B cell (primary cell): Measurements from ENCODE around the gene ARFIP2.

Source experiments
- EZH2 ChIP-seq: IDR thresholded peaks from 2 replicates; pipeline ENCODE4 v1.6.1; 2012; ENCODE audit warnings: borderline replicate concordance, low read depth, mild to moderate bottlenecking, moderate library complexity, low read length; ENCODE audit not compliant: insufficient read depth, poor library complexity, severe bottlenecking
- TF ChIP-seq, protein P1 (sequence below): fragments of 200-600 bp; IDR thresholded peaks from one replicate; pipeline ENCODE4 v1.8.0; 2022; ENCODE audit warnings: antibody characterized with exemption, mild to moderate bottlenecking

DNA sequence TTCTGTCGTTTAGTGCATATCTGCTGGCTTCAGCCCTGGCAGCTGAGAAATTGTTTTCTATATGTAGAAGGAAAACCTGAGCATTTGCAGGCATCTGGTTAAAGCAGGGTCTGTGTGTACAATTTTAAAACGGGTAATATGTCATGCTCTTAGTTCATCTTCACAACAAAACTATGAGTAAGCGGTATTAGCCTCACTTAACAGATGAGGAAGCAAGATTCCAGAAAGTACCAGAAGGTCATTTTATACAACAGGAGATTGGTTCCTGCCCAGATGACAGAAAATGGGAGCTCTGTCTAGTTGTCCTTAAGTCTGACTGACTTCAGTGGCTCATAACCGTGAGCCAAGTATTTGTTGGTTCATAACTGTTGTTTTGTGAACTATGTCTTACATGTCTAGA, 1.3 kb upstream of the ARFIP2 start:
- no peak for TF ChIP-seq EZH2
- TF ChIP-seq, protein P1, sequence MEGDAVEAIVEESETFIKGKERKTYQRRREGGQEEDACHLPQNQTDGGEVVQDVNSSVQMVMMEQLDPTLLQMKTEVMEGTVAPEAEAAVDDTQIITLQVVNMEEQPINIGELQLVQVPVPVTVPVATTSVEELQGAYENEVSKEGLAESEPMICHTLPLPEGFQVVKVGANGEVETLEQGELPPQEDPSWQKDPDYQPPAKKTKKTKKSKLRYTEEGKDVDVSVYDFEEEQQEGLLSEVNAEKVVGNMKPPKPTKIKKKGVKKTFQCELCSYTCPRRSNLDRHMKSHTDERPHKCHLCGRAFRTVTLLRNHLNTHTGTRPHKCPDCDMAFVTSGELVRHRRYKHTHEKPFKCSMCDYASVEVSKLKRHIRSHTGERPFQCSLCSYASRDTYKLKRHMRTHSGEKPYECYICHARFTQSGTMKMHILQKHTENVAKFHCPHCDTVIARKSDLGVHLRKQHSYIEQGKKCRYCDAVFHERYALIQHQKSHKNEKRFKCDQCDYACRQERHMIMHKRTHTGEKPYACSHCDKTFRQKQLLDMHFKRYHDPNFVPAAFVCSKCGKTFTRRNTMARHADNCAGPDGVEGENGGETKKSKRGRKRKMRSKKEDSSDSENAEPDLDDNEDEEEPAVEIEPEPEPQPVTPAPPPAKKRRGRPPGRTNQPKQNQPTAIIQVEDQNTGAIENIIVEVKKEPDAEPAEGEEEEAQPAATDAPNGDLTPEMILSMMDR = no peak
